Peyer's patch (tissue), 4 donors: ENCODE measurements around the gene MED8.
A peak's percentile ranks its signal among the peaks of the same experiment; 100 is the strongest.

Experiments
- POLR2A ChIP-seq, 2 donors: fragments of 450-650 bp; IDR thresholded peaks; one replicate each; pipeline ENCODE4 v1.5.1; 2017; ENCODE audit warnings: antibody characterized with exemption in 2 of 2, mild to moderate bottlenecking in 2 of 2, moderate library complexity in 2 of 2
- TF ChIP-seq, protein P1 (sequence below), 6 experiments: fragments of 450-650 bp in 4 of 6; fragments of 200-600 bp in 2 of 6; sonication (generic) in 1 of 6; IDR thresholded peaks; one replicate each; pipeline ENCODE4 v1.5.1; 2017 to 2019; ENCODE audit warnings: antibody characterized with exemption in 6 of 6, mild to moderate bottlenecking in 3 of 6, moderate library complexity in 1 of 6

DNA sequence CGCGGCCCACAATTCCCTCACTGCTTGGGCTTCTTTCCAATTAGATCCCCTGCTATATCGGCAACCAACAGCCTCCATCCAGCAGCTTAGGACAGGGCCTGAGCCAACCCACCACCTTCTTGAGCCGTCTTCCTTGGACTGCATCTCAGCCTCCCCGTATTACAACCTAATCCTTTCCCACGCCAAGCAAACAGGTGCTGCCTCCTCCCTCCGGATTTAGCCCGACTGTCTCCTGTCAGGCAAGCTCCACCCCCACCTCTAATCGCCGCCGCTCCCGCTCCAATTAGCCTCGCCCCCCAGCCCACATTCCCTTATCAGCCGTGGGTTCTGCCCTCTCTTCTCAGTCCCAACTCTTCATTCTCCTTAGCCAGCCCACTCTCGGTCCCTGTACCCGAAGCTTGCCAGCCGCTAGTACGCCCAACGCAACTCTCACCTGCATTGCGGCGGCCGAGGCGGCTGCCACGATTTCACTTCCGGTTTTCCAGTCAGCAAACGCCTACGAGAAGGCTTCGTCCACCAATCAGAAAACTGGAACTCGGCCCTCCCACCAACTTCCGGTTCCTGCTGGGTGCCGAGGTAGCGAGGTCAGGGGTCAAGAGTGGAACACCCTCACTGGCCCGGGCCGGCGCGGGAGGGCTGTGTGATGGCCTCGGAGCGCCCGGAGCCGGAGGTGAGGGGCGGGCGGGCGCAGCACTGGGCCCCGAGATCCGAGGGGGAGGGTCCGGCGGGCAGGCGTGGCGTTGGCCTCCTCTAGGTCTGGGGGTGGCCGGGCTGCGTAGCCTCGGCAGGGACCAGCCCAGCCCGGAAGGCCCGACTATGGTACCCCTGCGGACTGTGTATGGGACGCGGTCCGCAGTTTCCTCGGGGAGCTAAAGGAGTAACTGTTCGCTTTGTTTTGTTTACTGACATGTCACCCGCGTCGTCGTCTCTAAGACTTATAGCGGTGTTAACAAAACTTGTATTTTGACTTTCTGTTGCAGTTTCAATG, at the start of gene MED8, which contains the start of gene SZT2:
- TF ChIP-seq, protein P1, sequence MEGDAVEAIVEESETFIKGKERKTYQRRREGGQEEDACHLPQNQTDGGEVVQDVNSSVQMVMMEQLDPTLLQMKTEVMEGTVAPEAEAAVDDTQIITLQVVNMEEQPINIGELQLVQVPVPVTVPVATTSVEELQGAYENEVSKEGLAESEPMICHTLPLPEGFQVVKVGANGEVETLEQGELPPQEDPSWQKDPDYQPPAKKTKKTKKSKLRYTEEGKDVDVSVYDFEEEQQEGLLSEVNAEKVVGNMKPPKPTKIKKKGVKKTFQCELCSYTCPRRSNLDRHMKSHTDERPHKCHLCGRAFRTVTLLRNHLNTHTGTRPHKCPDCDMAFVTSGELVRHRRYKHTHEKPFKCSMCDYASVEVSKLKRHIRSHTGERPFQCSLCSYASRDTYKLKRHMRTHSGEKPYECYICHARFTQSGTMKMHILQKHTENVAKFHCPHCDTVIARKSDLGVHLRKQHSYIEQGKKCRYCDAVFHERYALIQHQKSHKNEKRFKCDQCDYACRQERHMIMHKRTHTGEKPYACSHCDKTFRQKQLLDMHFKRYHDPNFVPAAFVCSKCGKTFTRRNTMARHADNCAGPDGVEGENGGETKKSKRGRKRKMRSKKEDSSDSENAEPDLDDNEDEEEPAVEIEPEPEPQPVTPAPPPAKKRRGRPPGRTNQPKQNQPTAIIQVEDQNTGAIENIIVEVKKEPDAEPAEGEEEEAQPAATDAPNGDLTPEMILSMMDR (IDR thresholded peaks at IDR 0.05): no peak
- peak; percentile 90 for TF ChIP-seq POLR2A (IDR thresholded peaks at IDR 0.05)
